B cell (primary cell): ENCODE measurements around the gene PCSK1N. TPM values are rescaled to one million over a fixed set of nuclear protein-coding genes. Genes with fewer than 3 reads are reported as not detected.

Experiments
- ATAC-seq: fragments of 200-7000 bp; cut with Tn5 transposase; one replicate; pipeline ENCODE4 v1.10.0; 2021; ENCODE audit warnings: low read depth, mild to moderate bottlenecking, moderate number of reproducible peaks, moderate library complexity
- CTCF ChIA-PET: fragments of 350-600 bp; sonication (Branson Sonifier 250); formaldehyde crosslinking; loops from one replicate; lab custom pipeline; 2021; ENCODE audit warnings: antibody characterized with exemption, inconsistent platforms; lab: Charles Lee
- POLR2A ChIA-PET: fragments of 350-600 bp; sonication (Branson Sonifier 250); formaldehyde crosslinking; loops from one replicate; lab custom pipeline; 2021; ENCODE audit warnings: antibody characterized with exemption; lab: Charles Lee
- DNase-seq: peaks from one replicate; pipeline ENCODE4 v3.0.0; 2013
- H2AFZ ChIP-seq: 2 replicates; pipeline ENCODE4 v1.6.1; 2012; ENCODE audit warnings: mild to moderate bottlenecking, low read depth, low read length; ENCODE audit not compliant: insufficient read depth, poor library complexity, severe bottlenecking
- H3K27ac ChIP-seq, 2 donors: 1 replicate in 1 of 2; 2 replicates in 1 of 2; pipeline ENCODE4 v1.5.1; 2012 to 2013; ENCODE audit warnings: low read length in 2 of 2, mild to moderate bottlenecking in 2 of 2, moderate library complexity in 1 of 2
- H3K27me3 ChIP-seq, 4 experiments: fragments of 200-600 bp in 1 of 4; sonication (generic) in 1 of 4; replicated peaks in 1 of 4; 1 replicate in 2 of 4; 2 replicates in 2 of 4; pipeline versions ENCODE4 v1.6.1 to v1.7.0; 2013 to 2016; ENCODE audit warnings: low read length in 3 of 4, mild to moderate bottlenecking in 2 of 4, mixed read lengths in 1 of 4, moderate library complexity in 1 of 4; ENCODE audit not compliant: insufficient read depth in 4 of 4, control insufficient read depth in 3 of 4; ENCODE audit errors: control extremely low read depth in 1 of 4
- H3K36me3 ChIP-seq, 2 experiments: replicated peaks in 1 of 2; 1 replicate in 1 of 2; 2 replicates in 1 of 2; pipeline versions ENCODE4 v1.6.1 to v1.7.1; 2013; ENCODE audit warnings: low read length in 1 of 2; ENCODE audit not compliant: insufficient read depth in 2 of 2, control insufficient read depth in 1 of 2; ENCODE audit errors: control extremely low read depth in 1 of 2, extremely low read depth in 1 of 2
- H3K4me1 ChIP-seq, 2 donors: fragments of 200-600 bp in 1 of 2; sonication (generic) in 1 of 2; 1 replicate in 1 of 2; 2 replicates in 1 of 2; pipeline versions ENCODE4 v1.5.1 to v1.6.1; 2013 to 2017; ENCODE audit warnings: low read length in 2 of 2; ENCODE audit not compliant: control insufficient read depth in 2 of 2, insufficient read depth in 2 of 2
- H3K4me2 ChIP-seq: replicated peaks from 2 replicates; pipeline ENCODE3; 2012; ENCODE audit warnings: mild to moderate bottlenecking, low read depth, low read length; ENCODE audit not compliant: poor library complexity, severe bottlenecking
- H3K4me3 ChIP-seq, 5 experiments: fragments of 200-600 bp in 1 of 5; sonication (generic) in 1 of 5; 1 replicate in 3 of 5; 2 replicates in 2 of 5; pipeline versions ENCODE4 v1.5.1 to v1.7.0; 2011 to 2016; ENCODE audit warnings: low read length in 4 of 5, mild to moderate bottlenecking in 4 of 5, low read depth in 2 of 5, control low read depth in 1 of 5, moderate library complexity in 1 of 5; ENCODE audit not compliant: insufficient read depth in 1 of 5; ENCODE audit errors: control extremely low read depth in 1 of 5, extremely low read depth in 1 of 5
- H3K79me2 ChIP-seq: fragments of 200-600 bp; sonication (generic); one replicate; pipeline ENCODE4 v1.6.0; 2016; ENCODE audit warnings: low read length; ENCODE audit not compliant: control insufficient read depth, insufficient read depth
- H3K9ac ChIP-seq: fragments of 200-600 bp; sonication (generic); 2 replicates; pipeline ENCODE4 v1.6.1; 2017; ENCODE audit warnings: mild to moderate bottlenecking, low read length, moderate library complexity
- H3K9me3 ChIP-seq, 3 donors: one replicate each; pipeline versions ENCODE4 v1.6.1 to v1.7.1; 2013; ENCODE audit warnings: low read length in 2 of 3; ENCODE audit not compliant: control insufficient read depth in 2 of 3, insufficient read depth in 1 of 3; ENCODE audit errors: control extremely low read depth in 1 of 3
- H4K20me1 ChIP-seq: 2 replicates; pipeline ENCODE4 v1.6.0; 2012; ENCODE audit warnings: mild to moderate bottlenecking, low read length; ENCODE audit not compliant: insufficient read depth, control insufficient read depth, poor library complexity, severe bottlenecking
- H3K27ac Mint-ChIP-seq: one replicate; pipeline ENCODE4 v1.8.0; 2021; ENCODE audit warnings: mixed read lengths
- H3K27me3 Mint-ChIP-seq: one replicate; pipeline ENCODE4 v1.8.0; 2021; ENCODE audit warnings: mixed read lengths
- H3K4me1 Mint-ChIP-seq: one replicate; pipeline ENCODE4 v1.8.0; 2021; ENCODE audit warnings: mixed read lengths
- H3K4me3 Mint-ChIP-seq: one replicate; pipeline ENCODE4 v1.8.0; 2021; ENCODE audit warnings: mixed read lengths
- H3K9me3 Mint-ChIP-seq: one replicate; pipeline ENCODE4 v1.8.0; 2022; ENCODE audit warnings: mixed read lengths; ENCODE audit not compliant: insufficient read depth
- EZH2 ChIP-seq: IDR thresholded peaks from 2 replicates; pipeline ENCODE4 v1.6.1; 2012; ENCODE audit warnings: borderline replicate concordance, low read depth, mild to moderate bottlenecking, moderate library complexity, low read length; ENCODE audit not compliant: insufficient read depth, poor library complexity, severe bottlenecking
- WGBS: methylation state at CpG from one replicate; pipeline ENCODE4 v1.1.5; 2013; ENCODE audit warnings: missing lambda C conversion rate; ENCODE audit not compliant: insufficient coverage; 5-methylcytosine and 5-hydroxymethylcytosine counted together
- intact Hi-C: fragments of 100-400 bp; cut with micrococcal nuclease; formaldehyde crosslinking; loops from one replicate; pipeline ENCODE4 v1.10.0; 2022
- polyA plus RNA-seq: library from polyadenylated mRNA; depleted of rRNA; stranded (reverse); fragments of >200 nt; gene quantifications from 2 replicates; pipeline ENCODE4 v1.2.3, GENCODE V29; 2012
- total RNA-seq, 2 donors: library from RNA; stranded (reverse); fragments of 120-200 nt in 1 of 2; gene quantifications; 1 replicate in 1 of 2; 2 replicates in 1 of 2; pipeline versions ENCODE4 v1.2.3 to v1.2.4, GENCODE V29; 2013 to 2022
- TF ChIP-seq, protein P1 (sequence below): fragments of 200-600 bp; IDR thresholded peaks from one replicate; pipeline ENCODE4 v1.8.0; 2022; ENCODE audit warnings: antibody characterized with exemption, mild to moderate bottlenecking

The PCSK1N gene
- total and polyA plus RNA-seq, 2 donors (not counting 1 experiment from before 2014, with no cell fraction given) = 0.09 TPM; not detected in 1

DNA sequence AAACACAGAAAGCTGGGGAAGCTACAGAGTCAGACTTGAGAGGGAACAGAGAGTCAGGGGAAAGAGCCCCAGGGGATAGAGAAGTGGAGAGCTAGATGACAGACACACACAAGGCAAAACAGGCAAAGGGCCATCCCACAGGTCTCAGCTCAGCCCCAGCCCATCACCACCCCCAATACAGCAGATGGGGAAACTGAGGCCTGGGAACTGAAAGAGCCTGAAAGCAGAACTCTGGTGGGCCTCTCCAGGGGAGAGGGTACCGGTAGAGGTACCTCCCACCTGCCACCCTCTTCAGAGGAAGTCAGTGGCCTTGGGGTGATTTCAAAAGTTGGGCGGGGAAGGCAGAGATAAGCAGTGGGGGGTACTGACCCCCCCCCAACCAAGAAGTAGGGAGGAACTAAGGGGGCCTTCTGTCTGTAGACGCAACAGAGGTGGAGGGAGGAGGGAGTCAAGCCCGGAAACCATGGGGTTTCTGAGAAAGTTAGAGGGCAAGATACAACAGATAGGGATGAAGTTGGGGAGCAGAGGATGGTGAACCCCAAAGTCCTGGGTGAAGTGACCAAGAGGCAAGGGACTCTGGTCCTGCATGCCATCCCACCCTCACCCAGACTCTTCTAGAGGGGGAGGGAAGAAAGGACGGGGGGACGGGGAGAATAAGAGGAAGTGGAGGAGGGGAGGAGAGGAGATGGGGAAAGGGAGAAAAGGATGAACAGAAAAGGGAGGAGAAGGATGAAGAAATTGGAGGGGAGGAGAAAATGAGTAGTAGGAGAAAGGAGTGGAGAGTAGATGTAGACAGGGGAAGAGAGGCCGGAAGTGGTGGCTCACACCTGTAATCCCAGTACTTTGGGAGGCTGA is 45.8 kb downstream of the PCSK1N start:
- intact Hi-C loops = no loop called here
- no peak for DNase-seq
- WGBS = 23% methylated on average over 3 of the region's 7 CpGs
- H3K27ac Mint-ChIP-seq = no peak overlapping the region
- H3K4me1 ChIP-seq = no peaks in the 10 kb centered on the region
- H3K27me3 Mint-ChIP-seq = peaks cover 12% of the 10 kb centered on the region
- H3K27me3 ChIP-seq = no peaks in the 10 kb centered on the region
- TF ChIP-seq, protein P1, sequence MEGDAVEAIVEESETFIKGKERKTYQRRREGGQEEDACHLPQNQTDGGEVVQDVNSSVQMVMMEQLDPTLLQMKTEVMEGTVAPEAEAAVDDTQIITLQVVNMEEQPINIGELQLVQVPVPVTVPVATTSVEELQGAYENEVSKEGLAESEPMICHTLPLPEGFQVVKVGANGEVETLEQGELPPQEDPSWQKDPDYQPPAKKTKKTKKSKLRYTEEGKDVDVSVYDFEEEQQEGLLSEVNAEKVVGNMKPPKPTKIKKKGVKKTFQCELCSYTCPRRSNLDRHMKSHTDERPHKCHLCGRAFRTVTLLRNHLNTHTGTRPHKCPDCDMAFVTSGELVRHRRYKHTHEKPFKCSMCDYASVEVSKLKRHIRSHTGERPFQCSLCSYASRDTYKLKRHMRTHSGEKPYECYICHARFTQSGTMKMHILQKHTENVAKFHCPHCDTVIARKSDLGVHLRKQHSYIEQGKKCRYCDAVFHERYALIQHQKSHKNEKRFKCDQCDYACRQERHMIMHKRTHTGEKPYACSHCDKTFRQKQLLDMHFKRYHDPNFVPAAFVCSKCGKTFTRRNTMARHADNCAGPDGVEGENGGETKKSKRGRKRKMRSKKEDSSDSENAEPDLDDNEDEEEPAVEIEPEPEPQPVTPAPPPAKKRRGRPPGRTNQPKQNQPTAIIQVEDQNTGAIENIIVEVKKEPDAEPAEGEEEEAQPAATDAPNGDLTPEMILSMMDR = no peak
- no peak for TF ChIP-seq EZH2
- POLR2A ChIA-PET = no interaction called here
- H3K4me3 ChIP-seq = no peak overlapping the region
- H3K4me2 ChIP-seq = no peak overlapping the region
- H3K4me1 Mint-ChIP-seq = no peaks in the 10 kb centered on the region
- no peaks in the 10 kb centered on the region for H4K20me1 ChIP-seq
- H3K36me3 ChIP-seq = no peaks in the 10 kb centered on the region
- H2AFZ ChIP-seq = no peak overlapping the region
- no peaks in the 10 kb centered on the region for H3K79me2 ChIP-seq
- CTCF ChIA-PET = no interaction called here
- no peak overlapping the region for H3K9ac ChIP-seq
- H3K27ac ChIP-seq = no peak overlapping the region
- no peak for ATAC-seq
- no peak overlapping the region for H3K4me3 Mint-ChIP-seq
- no peaks in the 10 kb centered on the region for H3K9me3 ChIP-seq
- no peaks in the 10 kb centered on the region for H3K9me3 Mint-ChIP-seq
